HG03139 (cell line): ENCODE data around the gene NSMF.

ENCODE experiments used
- ATAC-seq: cut with Tn5 transposase; IDR thresholded peaks from one replicate; pipeline ENCODE4 v1.9.1; 2021; ENCODE audit not compliant: unreplicated experiment

The NSMF gene

GRCh38 chr9:137433916-137434431 lies 25.2 kb downstream of the NSMF start:
- no peak for ATAC-seq

- ATAC-seq, result no peak
Measured at GRCh38 chr9:137433349-137433915, 25.7 kb downstream of the NSMF start.

GRCh38 chr9:137432687-137433348 lies 26.3 kb downstream of the NSMF start:
- no peak for ATAC-seq

DNA sequence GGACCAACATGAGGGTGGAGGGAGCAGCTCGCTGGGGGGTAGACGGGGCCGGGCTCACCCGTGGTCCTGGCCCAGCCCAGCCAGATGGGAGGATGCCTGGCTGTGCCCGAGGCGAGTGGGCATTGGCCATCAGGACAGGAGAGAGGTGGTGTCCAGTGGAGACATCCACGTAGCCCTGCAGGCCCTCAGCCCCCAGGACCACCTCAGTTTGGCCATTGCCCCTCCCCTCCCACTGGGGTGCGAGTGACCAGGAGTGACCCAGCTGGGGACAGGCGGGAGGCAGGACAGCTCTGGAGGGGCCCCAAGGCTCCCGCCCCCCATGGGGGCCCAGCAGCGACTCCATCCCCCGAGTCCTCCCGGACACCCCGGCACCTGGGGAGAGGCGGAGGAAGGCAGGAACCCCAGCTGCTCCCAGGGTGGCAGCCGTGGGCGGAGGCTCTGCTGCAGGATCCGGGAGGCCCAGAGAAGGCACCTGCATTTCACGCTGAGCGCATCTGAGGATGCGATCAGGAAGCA lies 27.7 kb downstream of the NSMF start:
- ATAC-seq, result no peak

DNA sequence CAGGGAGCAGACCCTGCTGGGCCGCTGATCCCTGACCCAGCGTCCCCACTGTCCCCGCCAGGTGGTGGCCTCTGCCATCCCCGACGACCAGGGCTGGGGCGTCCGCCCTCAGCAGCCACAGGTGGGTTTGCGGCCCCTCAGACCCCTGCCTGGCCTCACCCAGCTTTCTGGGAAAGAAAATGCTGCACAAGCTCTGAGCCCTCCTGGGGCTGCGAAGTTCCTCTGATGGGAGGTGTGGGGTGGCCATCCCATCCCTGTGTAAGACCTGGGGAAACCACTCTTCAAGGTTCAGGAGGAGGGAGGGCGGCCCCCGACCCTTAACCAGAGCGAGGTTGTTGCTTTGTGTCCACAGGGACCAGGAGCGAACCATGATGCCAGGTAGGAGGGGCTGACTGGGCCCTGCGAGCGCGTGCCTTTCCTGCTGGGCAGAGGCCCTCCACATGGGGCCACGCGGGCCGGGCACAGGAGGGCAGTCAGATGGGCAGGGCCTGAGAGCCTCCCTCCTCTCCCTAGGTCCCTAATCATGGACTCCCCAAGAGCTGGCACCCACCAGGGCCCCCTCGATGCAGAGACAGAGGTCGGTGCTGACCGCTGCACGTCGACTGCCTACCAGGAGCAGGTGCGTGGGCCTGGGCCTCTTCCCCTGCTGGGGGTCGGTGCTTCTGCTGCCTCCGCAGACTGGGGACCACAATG lies 28.3 kb downstream of the NSMF start:
- no peak for ATAC-seq

GRCh38 chr9:137429974-137430722 lies 29.0 kb downstream of the NSMF start:
- ATAC-seq, result no peak

- ATAC-seq, result no peak
Measured at GRCh38 chr9:137429546-137429890, 29.6 kb downstream of the NSMF start.

DNA sequence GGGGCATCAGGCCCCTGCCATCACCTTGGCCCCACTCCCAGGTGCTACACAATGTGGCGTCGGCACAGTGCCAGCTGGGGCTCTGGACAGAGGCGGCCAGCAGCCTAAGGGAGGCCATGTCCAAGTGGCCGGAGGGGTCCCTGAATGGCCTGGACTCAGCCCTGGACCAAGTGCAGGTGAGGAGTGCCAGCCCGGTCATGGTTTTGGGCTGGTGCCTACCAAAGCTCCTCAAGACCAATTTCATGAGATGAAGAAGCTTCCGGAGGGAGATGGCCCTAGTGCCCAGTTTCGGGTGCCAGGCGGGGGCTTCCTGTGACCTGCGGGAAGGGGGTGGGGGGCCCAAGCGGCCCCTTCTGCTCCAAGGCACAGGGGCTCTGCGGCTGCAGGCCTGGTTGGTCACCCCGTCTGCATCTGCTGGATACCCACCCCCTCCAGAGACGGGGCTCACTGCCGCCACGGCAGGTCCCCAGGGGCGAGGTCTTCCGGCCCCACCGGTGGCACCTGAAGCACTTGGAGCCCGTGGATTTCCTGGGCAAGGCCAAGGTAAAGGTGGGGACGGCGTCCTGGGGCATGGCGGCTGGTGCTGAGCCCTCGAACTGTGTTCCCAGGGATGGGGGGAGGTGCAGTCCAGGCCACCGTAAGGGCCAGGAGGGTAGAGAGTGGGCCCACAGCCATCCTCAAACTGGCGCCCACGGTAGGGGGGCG lies 30.1 kb downstream of the NSMF start:
- ATAC-seq, result no peak

GRCh38 chr9:137428311-137428630 lies 30.9 kb downstream of the NSMF start:
- no peak for ATAC-seq

- no peak for ATAC-seq
Measured at GRCh38 chr9:137427454-137428310, 31.5 kb downstream of the NSMF start.

DNA sequence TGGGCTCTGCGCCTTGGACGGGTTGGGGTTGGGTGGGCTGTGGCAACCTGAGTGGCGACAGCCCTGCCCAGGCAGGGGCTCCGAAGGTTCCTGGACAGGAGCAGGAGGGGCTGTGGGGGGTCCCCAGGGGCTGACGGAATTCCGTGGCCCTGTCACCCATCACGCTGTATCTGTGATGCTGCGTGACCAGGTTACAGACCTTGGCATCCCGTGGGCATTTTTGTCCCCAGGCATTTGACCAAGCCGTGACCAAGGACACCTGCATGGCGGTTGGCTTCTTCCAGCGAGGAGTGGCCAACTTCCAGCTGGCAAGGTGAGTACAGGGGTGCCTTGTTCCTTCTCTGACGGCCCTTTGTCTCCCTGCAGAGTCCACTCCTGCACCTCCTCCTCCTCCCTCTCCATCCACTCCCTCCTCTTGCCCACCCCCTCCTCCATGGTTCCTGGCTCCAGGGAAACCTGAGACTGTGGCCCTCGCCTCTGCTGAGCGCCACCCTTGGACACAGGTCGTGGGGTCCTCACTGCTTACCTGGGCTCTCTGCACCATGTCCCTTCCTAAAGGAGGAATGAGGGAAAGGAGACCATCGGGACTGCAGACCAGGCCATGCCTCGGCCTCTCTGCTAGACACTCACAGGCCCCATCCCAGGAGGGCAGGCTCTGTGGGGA lies 33.0 kb downstream of the NSMF start:
- ATAC-seq, result no peak

DNA sequence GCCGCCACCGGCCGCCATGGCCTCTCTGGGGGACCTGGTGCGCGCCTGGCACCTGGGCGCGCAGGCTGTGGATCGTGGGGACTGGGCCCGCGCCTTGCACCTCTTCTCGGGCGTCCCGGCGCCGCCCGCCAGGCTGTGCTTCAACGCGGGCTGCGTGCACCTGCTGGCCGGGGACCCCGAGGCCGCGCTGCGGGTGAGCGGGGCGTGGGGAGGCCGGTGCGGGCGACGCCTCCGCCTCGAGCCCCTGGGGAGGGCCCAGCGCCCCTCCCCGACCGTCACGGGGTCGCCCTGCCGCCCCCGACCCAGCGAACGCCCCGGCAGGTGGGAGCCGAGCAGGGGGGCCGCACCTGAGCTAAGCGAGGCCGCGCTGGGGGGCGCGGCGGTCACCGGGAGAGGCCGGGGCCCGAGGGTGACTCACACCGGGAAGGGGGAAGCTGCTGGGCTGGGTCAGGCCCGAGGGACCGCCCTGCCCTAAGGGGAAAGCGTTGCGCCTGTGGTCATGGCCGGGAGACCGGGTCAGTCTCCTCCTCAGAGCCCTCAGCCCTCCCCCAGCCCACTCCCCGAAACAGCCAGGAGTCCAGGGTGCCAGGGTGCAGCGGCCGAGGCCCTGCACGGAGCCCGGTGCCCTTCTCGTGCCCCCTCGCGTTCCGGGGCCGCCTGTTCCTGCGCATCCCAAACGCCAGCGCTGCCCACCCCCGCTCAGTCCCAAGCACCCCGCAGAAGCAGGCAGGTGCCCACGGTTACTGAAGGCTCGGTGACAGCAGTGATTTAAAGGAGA lies 35.4 kb downstream of the NSMF start:
- peak; percentile 7 for ATAC-seq

GRCh38 chr9:137422604-137423513 lies 36.3 kb downstream of the NSMF start, which contains the start of the genes EXD3 and NOXA1:
Gene EXD3 (minus strand): TSS chr9:137423162. CDS start chr9:137395357, 27,805 bp downstream.
Gene NOXA1 (plus strand): TSS chr9:137423393. CDS start chr9:137423530, 137 bp downstream.
- ATAC-seq, result peak; percentile 82

- ATAC-seq, result no peak
Measured at GRCh38 chr9:137421838-137422603, 37.1 kb downstream of the NSMF start.

GRCh38 chr9:137417161-137418021 lies 41.7 kb downstream of the NSMF start:
- ATAC-seq, result no peak
